Hepatocyte (in vitro differentiated cells): ENCODE results near the gene PCDH9. TPM values are rescaled to one million over a fixed set of nuclear protein-coding genes. Genes with fewer than 3 reads are reported as not detected.
A peak's percentile ranks its signal among the peaks of the same experiment; 100 is the strongest.

ENCODE experiments used
- DNase-seq: peaks from one replicate; pipeline ENCODE4 v3.0.0-alpha.2; 2016; ENCODE audit warnings: low spot score
- H2AFZ ChIP-seq: fragments of 200-600 bp; sonication (generic); 2 replicates; pipeline ENCODE4 v1.6.0; 2016; ENCODE audit warnings: antibody characterized with exemption, mild to moderate bottlenecking
- H3K27ac ChIP-seq: fragments of 200-600 bp; sonication (generic); 2 replicates; pipeline ENCODE4 v1.5.1; 2016; ENCODE audit warnings: mild to moderate bottlenecking
- H3K27me3 ChIP-seq: fragments of 200-600 bp; sonication (generic); 2 replicates; pipeline ENCODE4 v1.6.1; 2016
- H3K36me3 ChIP-seq: fragments of 200-600 bp; sonication (generic); replicated peaks from 2 replicates; pipeline ENCODE4 v1.5.1; 2016; ENCODE audit warnings: low read depth; ENCODE audit not compliant: insufficient read depth
- H3K4me1 ChIP-seq: fragments of 200-600 bp; sonication (generic); 2 replicates; pipeline ENCODE4 v1.5.1; 2016; ENCODE audit warnings: mild to moderate bottlenecking, moderate library complexity; ENCODE audit not compliant: insufficient read depth
- H3K4me2 ChIP-seq: fragments of 200-600 bp; sonication (generic); 2 replicates; pipeline ENCODE4 v1.6.0; 2016
- H3K4me3 ChIP-seq: fragments of 200-600 bp; sonication (generic); 2 replicates; pipeline ENCODE4 v1.5.1; 2016; ENCODE audit warnings: mild to moderate bottlenecking
- H3K79me2 ChIP-seq: fragments of 200-600 bp; sonication (generic); 2 replicates; pipeline ENCODE4 v1.6.0; 2017; ENCODE audit warnings: mild to moderate bottlenecking
- H3K9me2 ChIP-seq: fragments of 200-600 bp; sonication (generic); replicated peaks from 2 replicates; pipeline ENCODE4 v1.6.0; 2017; ENCODE audit warnings: mild to moderate bottlenecking; ENCODE audit not compliant: insufficient read depth
- H3K9me3 ChIP-seq: fragments of 200-600 bp; sonication (generic); 2 replicates; pipeline ENCODE4 v1.5.1; 2016; ENCODE audit warnings: low read depth, mild to moderate bottlenecking
- H4K20me1 ChIP-seq: fragments of 200-600 bp; sonication (generic); 2 replicates; pipeline ENCODE4 v1.6.0; 2016; ENCODE audit warnings: mild to moderate bottlenecking; ENCODE audit not compliant: insufficient read depth, poor library complexity, severe bottlenecking
- CTCF ChIP-seq: fragments of 200-600 bp; sonication (generic); IDR thresholded peaks from 2 replicates; pipeline ENCODE4 v1.5.1; 2016; ENCODE audit warnings: antibody characterized with exemption, mild to moderate bottlenecking; ENCODE audit not compliant: poor library complexity
- EZH2 ChIP-seq: fragments of 200-600 bp; sonication (generic); IDR thresholded peaks from 2 replicates; pipeline ENCODE4 v1.6.1; 2016; ENCODE audit warnings: antibody characterized with exemption, mild to moderate bottlenecking, borderline replicate concordance
- EZH2phosphoT487 ChIP-seq: fragments of 200-600 bp; sonication (generic); IDR thresholded peaks from one replicate; pipeline ENCODE4 v1.6.1; 2018; ENCODE audit warnings: antibody characterized with exemption, mild to moderate bottlenecking, low read depth, moderate library complexity; ENCODE audit not compliant: unreplicated experiment, severe bottlenecking
- WGBS: methylation state at CpG from one replicate; pipeline ENCODE4 v1.1.6; 2016; ENCODE audit warnings: low lambda C conversion rate; ENCODE audit errors: missing lambda C conversion rate; 5-methylcytosine and 5-hydroxymethylcytosine counted together
- polyA plus RNA-seq: library from polyadenylated mRNA; unstranded; fragments of >200 nt; fragmentation: Nextera tagmentation; extraction: Ambion mirVana; gene quantifications from 2 replicates; pipeline ENCODE4 v1.2.1, GENCODE V29; 2016
- total RNA-seq: library from RNA; depleted of rRNA; stranded (reverse); fragments of >200 nt; gene quantifications from 2 replicates; pipeline ENCODE4 v1.2.3, GENCODE V29; 2014

PCDH9 gene
- total and polyA plus RNA-seq, 2 experiments from 2014 or later: 6.9 to 15.0 TPM

- WGBS: 85% methylated on average over 5 of the region's 5 CpGs
These were observed 2.2 kb upstream of the PCDH9 start for GRCh38 chr13:67232384-67232783.

GRCh38 chr13:67231289-67232000 lies 1.3 kb upstream of the PCDH9 start:
- Histone ChIP-seq H4K20me1 (no peaks in the 10 kb centered on the region), H3K79me2 (peaks cover 17% of the 10 kb centered on the region), H3K36me3 (no peaks in the 10 kb centered on the region), H3K9me2 (no peaks in the 10 kb centered on the region), H3K27ac (peak overlapping the region; percentile 85), H3K9me3 (no peaks in the 10 kb centered on the region), H3K4me3 (peak overlapping the region; percentile 77), H3K4me2 (peak overlapping the region; percentile 75), H2AFZ (peak overlapping the region; percentile 85), H3K4me1 (no peaks in the 10 kb centered on the region), H3K27me3 (peaks cover 4% of the 10 kb centered on the region)
- WGBS: 3% methylated on average over 11 of the region's 11 CpGs
- no peak for DNase-seq
- no peak for TF ChIP-seq CTCF

More at GRCh38 chr13:67232384-67232783, 2.2 kb upstream of the PCDH9 start:
- Histone ChIP-seq H3K4me3 (no peak overlapping the region), H3K9me3 (no peaks in the 10 kb centered on the region), H3K9me2 (no peaks in the 10 kb centered on the region), H3K4me2 (peak overlapping the region; percentile 75), H3K36me3 (no peaks in the 10 kb centered on the region), H4K20me1 (no peaks in the 10 kb centered on the region), H2AFZ (no peak overlapping the region), H3K27ac (no peak overlapping the region), H3K27me3 (peaks cover 4% of the 10 kb centered on the region), H3K4me1 (no peaks in the 10 kb centered on the region), H3K79me2 (peaks cover 17% of the 10 kb centered on the region)
- DNase-seq: no peak
- TF ChIP-seq EZH2: no peak
- TF ChIP-seq CTCF: no peak

GRCh38 chr13:67230404-67231288 lies 510 bp upstream of the PCDH9 start:
- under 1% methylated on average over 73 of the region's 86 CpGs for WGBS
- H3K79me2 ChIP-seq: peaks cover 17% of the 10 kb centered on the region
- DNase-seq: peak; percentile 97
- peak overlapping the region; percentile 79 for H3K4me2 ChIP-seq
- H3K27me3 ChIP-seq: peaks cover 4% of the 10 kb centered on the region
- no peaks in the 10 kb centered on the region for H3K9me2 ChIP-seq
- peak overlapping the region; percentile 77 for H3K4me3 ChIP-seq
- peak overlapping the region; percentile 85 for H3K27ac ChIP-seq
- no peaks in the 10 kb centered on the region for H3K4me1 ChIP-seq
- no peaks in the 10 kb centered on the region for H4K20me1 ChIP-seq
- H3K36me3 ChIP-seq: no peaks in the 10 kb centered on the region
- no peak for TF ChIP-seq EZH2
- TF ChIP-seq EZH2phosphoT487: no peak
- TF ChIP-seq CTCF: no peak
- peak overlapping the region; percentile 85 for H2AFZ ChIP-seq
- H3K9me3 ChIP-seq: no peaks in the 10 kb centered on the region
